Chondrocyte (in vitro differentiated cells): ENCODE measurements around the gene PYGB. TPM values are rescaled to one million over a fixed set of nuclear protein-coding genes. Genes with fewer than 3 reads are reported as not detected.
"Not testable (repeated sequence)": the region's sequence is repeated elsewhere in the genome, so short reads cannot be mapped to it uniquely, and the experiment has no call there.

Source experiments
- DNase-seq: peaks from one replicate; pipeline ENCODE4 v3.0.0; 2021; ENCODE audit warnings: mixed read lengths, low spot score
- H3K27ac Mint-ChIP-seq: one replicate; pipeline ENCODE4 v1.8.0; 2021; ENCODE audit warnings: mild to moderate bottlenecking, moderate library complexity, mixed read lengths; ENCODE audit not compliant: unreplicated experiment
- H3K27me3 Mint-ChIP-seq: 2 replicates; pipeline ENCODE4 v1.8.0; 2021; ENCODE audit warnings: low read depth, mixed read lengths
- H3K36me3 Mint-ChIP-seq: 2 replicates; pipeline ENCODE4 v1.8.0; 2021; ENCODE audit warnings: low read depth, mixed read lengths
- H3K4me1 Mint-ChIP-seq: 2 replicates; pipeline ENCODE4 v1.8.0; 2021; ENCODE audit warnings: low read depth, mild to moderate bottlenecking, mixed read lengths
- H3K4me3 Mint-ChIP-seq: one replicate; pipeline ENCODE4 v1.8.0; 2021; ENCODE audit warnings: mild to moderate bottlenecking, moderate library complexity, mixed read lengths; ENCODE audit not compliant: unreplicated experiment
- H3K9me3 Mint-ChIP-seq: 2 replicates; pipeline ENCODE4 v1.8.0; 2021; ENCODE audit warnings: low read depth, mixed read lengths
- CTCF ChIP-seq: fragments of 200-600 bp; sonication (generic); IDR thresholded peaks from 2 replicates; pipeline ENCODE4 v1.5.0; 2021; ENCODE audit warnings: antibody characterized with exemption, mild to moderate bottlenecking, moderate library complexity
- total RNA-seq: library from RNA; stranded (reverse); gene quantifications from 3 replicates; pipeline ENCODE4 v1.2.1, GENCODE V29; 2021

Gene PYGB
- total RNA-seq, 1 donor from 2014 or later = 171 TPM

GRCh38 chr20:25259788-25260254 lies 11.9 kb downstream of the PYGB start:
- no peak for DNase-seq
- no peaks in the 10 kb centered on the region for H3K27me3 Mint-ChIP-seq
- H3K27ac Mint-ChIP-seq = no peak overlapping the region
- no peak overlapping the region for H3K4me3 Mint-ChIP-seq
- H3K4me1 Mint-ChIP-seq = peaks cover 26% of the 10 kb centered on the region
- H3K9me3 Mint-ChIP-seq = peaks cover 13% of the 10 kb centered on the region
- TF ChIP-seq CTCF = no peak
- H3K36me3 Mint-ChIP-seq = peaks cover 35% of the 10 kb centered on the region

- Mint-ChIP-seq H3K36me3 (peaks cover 35% of the 10 kb centered on the region), H3K9me3 (peaks cover 13% of the 10 kb centered on the region), H3K4me1 (peaks cover 23% of the 10 kb centered on the region)
- not testable (repeated sequence) for H3K27ac Mint-ChIP-seq, H3K4me3 Mint-ChIP-seq, DNase-seq, H3K27me3 Mint-ChIP-seq
These were observed 13.0 kb downstream of the PYGB start for GRCh38 chr20:25260770-25261437.

GRCh38 chr20:25269057-25269832 lies 21.4 kb downstream of the PYGB start:
- no peak for DNase-seq
- H3K27me3 Mint-ChIP-seq = no peaks in the 10 kb centered on the region
- no peak overlapping the region for H3K4me3 Mint-ChIP-seq
- no peaks in the 10 kb centered on the region for H3K4me1 Mint-ChIP-seq
- H3K36me3 Mint-ChIP-seq = peaks cover 29% of the 10 kb centered on the region
- TF ChIP-seq CTCF = no peak
- H3K27ac Mint-ChIP-seq = no peak overlapping the region
- peaks cover 4% of the 10 kb centered on the region for H3K9me3 Mint-ChIP-seq

GRCh38 chr20:25269833-25270170 lies 21.9 kb downstream of the PYGB start:
- peak; percentile 75 for DNase-seq
- Mint-ChIP-seq H3K4me3 (no peak overlapping the region), H3K4me1 (no peaks in the 10 kb centered on the region), H3K27me3 (no peaks in the 10 kb centered on the region), H3K27ac (no peak overlapping the region), H3K9me3 (no peaks in the 10 kb centered on the region), H3K36me3 (peaks cover 28% of the 10 kb centered on the region)
- no peak for TF ChIP-seq CTCF

GRCh38 chr20:25270829-25271251 lies 23.0 kb downstream of the PYGB start:
- H3K36me3 Mint-ChIP-seq = peaks cover 34% of the 10 kb centered on the region
- H3K27ac Mint-ChIP-seq = no peak overlapping the region
- no peaks in the 10 kb centered on the region for H3K27me3 Mint-ChIP-seq
- H3K4me3 Mint-ChIP-seq = no peak overlapping the region
- H3K9me3 Mint-ChIP-seq = no peaks in the 10 kb centered on the region
- no peak for DNase-seq
- H3K4me1 Mint-ChIP-seq = no peaks in the 10 kb centered on the region
- TF ChIP-seq CTCF = no peak
